ENCODE results near the gene CHRDL2.

The CHRDL2 gene

GRCh38 chr11:74748211-74749126, 17.2 kb upstream of the CHRDL2 start, which contains the start of gene RNF169:
RNF169 (plus strand) TSS chr11:74748849; CDS start chr11:74748881, 32 bp downstream.
- peak; percentile 88 for DNase-seq

GRCh38 chr11:74746868-74747267, 15.6 kb upstream of the CHRDL2 start:
- DNase-seq = no peak

GRCh38 chr11:74744277-74744676, 13.1 kb upstream of the CHRDL2 start:
- no peak for DNase-seq

- no peak for DNase-seq
Measured at GRCh38 chr11:74743640-74744039, 12.4 kb upstream of the CHRDL2 start.

GRCh38 chr11:74742070-74742469, 10.8 kb upstream of the CHRDL2 start:
- DNase-seq = no peak

- DNase-seq = no peak
Measured at GRCh38 chr11:74739546-74740270, 8.5 kb upstream of the CHRDL2 start.

- DNase-seq = no peak
Measured at GRCh38 chr11:74736031-74736430, 4.8 kb upstream of the CHRDL2 start.

- no peak for DNase-seq
Measured at GRCh38 chr11:74735365-74735928, 4.2 kb upstream of the CHRDL2 start.

GRCh38 chr11:74734559-74734925, 3.3 kb upstream of the CHRDL2 start:
- peak; percentile 17 for DNase-seq

- no peak for DNase-seq
Measured at GRCh38 chr11:74730571-74731260, 510 bp downstream of the CHRDL2 start.

- DNase-seq = no peak
Measured at GRCh38 chr11:74729397-74729796, 1.8 kb downstream of the CHRDL2 start.

- peak; percentile 78 for DNase-seq
Measured at GRCh38 chr11:74726547-74727182, 4.6 kb downstream of the CHRDL2 start.

GRCh38 chr11:74725701-74726100, 5.5 kb downstream of the CHRDL2 start:
- DNase-seq = no peak

- DNase-seq = no peak
Measured at GRCh38 chr11:74723511-74723910, 7.7 kb downstream of the CHRDL2 start.

- no peak for DNase-seq
Measured at GRCh38 chr11:74721479-74721835, 9.8 kb downstream of the CHRDL2 start.

- no peak for DNase-seq
Measured at GRCh38 chr11:74720596-74721478, 10.4 kb downstream of the CHRDL2 start.

- no peak for DNase-seq
Measured at GRCh38 chr11:74719011-74719410, 12.2 kb downstream of the CHRDL2 start.

- DNase-seq = no peak
Measured at GRCh38 chr11:74717221-74717969, 13.8 kb downstream of the CHRDL2 start.

- no peak for DNase-seq
Measured at GRCh38 chr11:74714904-74715303, 16.3 kb downstream of the CHRDL2 start.

- no peak for DNase-seq
Measured at GRCh38 chr11:74713686-74714085, 17.5 kb downstream of the CHRDL2 start.

Measured in activated CD8-positive, alpha-beta memory T cell treated with anti-CD3 and anti-CD28 coated beads, Interleukin-2, amount 50 U/mL, for 48 hours (primary cell).